ENCODE results near the gene KCNH2. TPM values are rescaled to one million over a fixed set of nuclear protein-coding genes. Genes with fewer than 3 reads are reported as not detected.

KCNH2 gene
- total RNA-seq, 2 experiments from 2014 or later = 5.8 to 7.5 TPM

- no peak overlapping the region for H2AFZ ChIP-seq (ENCODE audit: low read length)
- peaks cover 9% of the 10 kb centered on the region for H3K4me1 ChIP-seq (ENCODE audit: insufficient read depth, low read length, poor library complexity, severe bottlenecking)
- H3K27ac ChIP-seq (ENCODE audit: low read depth, low read length, poor library complexity, severe bottlenecking) = no peak overlapping the region
- no peak for TF ChIP-seq EZH2phosphoT487 (IDR thresholded peaks at IDR 0.05; ENCODE audit: borderline replicate concordance, low read depth, low read length)
- TF ChIP-seq CTCF (conservative IDR thresholded peaks at IDR 0.05; ENCODE audit: low read length) = no peak
- no peaks in the 10 kb centered on the region for H3K9me2 ChIP-seq (ENCODE audit: insufficient read depth, low read length)
- no peaks in the 10 kb centered on the region for H3K36me3 ChIP-seq (ENCODE audit: insufficient read depth, low read length)
- H3K4me2 ChIP-seq (ENCODE audit: low read length) = no peak overlapping the region
- ChIA-PET POLR2A (interaction anchor here (0.6 kb wide), 1 partner anchor 38 kb away, joined by 3 read pairs; no protein-coding TSS in a partner anchor), CTCF (ENCODE audit: unreplicated experiment) (interaction anchor here (0.6 kb wide), 1 partner anchor 25 kb away, joined by 4 read pairs; no protein-coding TSS in a partner anchor)
- no peaks in the 10 kb centered on the region for H3K9me3 ChIP-seq (ENCODE audit: low read length)
- no peaks in the 10 kb centered on the region for H3K79me2 ChIP-seq (ENCODE audit: insufficient read depth, low read depth, low read length)
- DNase-seq (ENCODE audit: low spot score) = no peak
- intact Hi-C loops (cut with micrococcal nuclease; ENCODE audit: unreplicated experiment) = no loop called here
- no peaks in the 10 kb centered on the region for H4K20me1 ChIP-seq (ENCODE audit: insufficient read depth, low read length)
- BruUV-seq (replicated peaks) = no TSS peak
- H3K4me3 ChIP-seq (ENCODE audit: low read depth, low read length, poor library complexity, severe bottlenecking) = no peak overlapping the region
Observed at GRCh38 chr7:150949971-150950491, 28.1 kb downstream of the KCNH2 start.

GRCh38 chr7:150949564-150949963 lies 28.6 kb downstream of the KCNH2 start:
- Histone ChIP-seq H3K9me2 (ENCODE audit: insufficient read depth, low read length) (no peaks in the 10 kb centered on the region), H3K79me2 (ENCODE audit: insufficient read depth, low read depth, low read length) (no peaks in the 10 kb centered on the region), H3K36me3 (ENCODE audit: insufficient read depth, low read length) (no peaks in the 10 kb centered on the region), H3K27ac (ENCODE audit: low read depth, low read length, poor library complexity, severe bottlenecking) (no peak overlapping the region), H3K4me3 (ENCODE audit: low read depth, low read length, poor library complexity, severe bottlenecking) (no peak overlapping the region), H4K20me1 (ENCODE audit: insufficient read depth, low read length) (no peaks in the 10 kb centered on the region), H3K9me3 (ENCODE audit: low read length) (no peaks in the 10 kb centered on the region), H3K4me1 (ENCODE audit: insufficient read depth, low read length, poor library complexity, severe bottlenecking) (peaks cover 9% of the 10 kb centered on the region), H2AFZ (ENCODE audit: low read length) (no peak overlapping the region), H3K4me2 (ENCODE audit: low read length) (no peak overlapping the region)
- ChIA-PET CTCF (ENCODE audit: unreplicated experiment) (interaction anchor here (0.6 kb wide), 1 partner anchor 26 kb away, joined by 4 read pairs; no protein-coding TSS in a partner anchor), POLR2A (interaction anchor here (0.6 to 0.7 kb wide), 2 partner anchors 20 to 37 kb away, joined by 3 read pairs; no protein-coding TSS in a partner anchor)
- no peak for DNase-seq (ENCODE audit: low spot score)
- no peak for TF ChIP-seq EZH2phosphoT487 (IDR thresholded peaks at IDR 0.05; ENCODE audit: borderline replicate concordance, low read depth, low read length)
- no peak for TF ChIP-seq CTCF (conservative IDR thresholded peaks at IDR 0.05; ENCODE audit: low read length)
- intact Hi-C loops (cut with micrococcal nuclease; ENCODE audit: unreplicated experiment) = no loop called here
- BruUV-seq (replicated peaks) = no TSS peak

- no peak overlapping the region for H2AFZ ChIP-seq (ENCODE audit: low read length)
- no peaks in the 10 kb centered on the region for H3K79me2 ChIP-seq (ENCODE audit: insufficient read depth, low read depth, low read length)
- intact Hi-C loops (cut with micrococcal nuclease; ENCODE audit: unreplicated experiment) = no loop called here
- peaks cover 9% of the 10 kb centered on the region for H3K4me1 ChIP-seq (ENCODE audit: insufficient read depth, low read length, poor library complexity, severe bottlenecking)
- H3K4me2 ChIP-seq (ENCODE audit: low read length) = no peak overlapping the region
- no TSS peak for BruUV-seq (replicated peaks)
- no peak overlapping the region for H3K4me3 ChIP-seq (ENCODE audit: low read depth, low read length, poor library complexity, severe bottlenecking)
- ChIA-PET CTCF (ENCODE audit: unreplicated experiment) (interaction anchor here (0.6 kb wide), 1 partner anchor 40 kb away, joined by 3 read pairs; no protein-coding TSS in a partner anchor), POLR2A (interaction anchor here (0.7 kb wide), 2 partner anchors 19 to 175 kb away, joined by 3 read pairs; no protein-coding TSS in a partner anchor)
- DNase-seq (ENCODE audit: low spot score) = no peak
- no peaks in the 10 kb centered on the region for H3K9me3 ChIP-seq (ENCODE audit: low read length)
- no peak overlapping the region for H3K27ac ChIP-seq (ENCODE audit: low read depth, low read length, poor library complexity, severe bottlenecking)
- H4K20me1 ChIP-seq (ENCODE audit: insufficient read depth, low read length) = no peaks in the 10 kb centered on the region
- TF ChIP-seq CTCF (conservative IDR thresholded peaks at IDR 0.05; ENCODE audit: low read length) = no peak
- TF ChIP-seq EZH2phosphoT487 (IDR thresholded peaks at IDR 0.05; ENCODE audit: borderline replicate concordance, low read depth, low read length) = no peak
- H3K36me3 ChIP-seq (ENCODE audit: insufficient read depth, low read length) = no peaks in the 10 kb centered on the region
- H3K9me2 ChIP-seq (ENCODE audit: insufficient read depth, low read length) = no peaks in the 10 kb centered on the region
Observed at GRCh38 chr7:150948791-150949251, 29.3 kb downstream of the KCNH2 start.
